GM21576 (cell line): ENCODE data around the gene AARS2.
"Not testable (repeated sequence)": the region's sequence is repeated elsewhere in the genome, so short reads cannot be mapped to it uniquely, and the experiment has no call there.

Experiments
- ATAC-seq: cut with Tn5 transposase; IDR thresholded peaks from one replicate; pipeline ENCODE4 v1.9.1; 2021; ENCODE audit warnings: mild to moderate bottlenecking, moderate library complexity; ENCODE audit not compliant: unreplicated experiment

AARS2 gene

DNA sequence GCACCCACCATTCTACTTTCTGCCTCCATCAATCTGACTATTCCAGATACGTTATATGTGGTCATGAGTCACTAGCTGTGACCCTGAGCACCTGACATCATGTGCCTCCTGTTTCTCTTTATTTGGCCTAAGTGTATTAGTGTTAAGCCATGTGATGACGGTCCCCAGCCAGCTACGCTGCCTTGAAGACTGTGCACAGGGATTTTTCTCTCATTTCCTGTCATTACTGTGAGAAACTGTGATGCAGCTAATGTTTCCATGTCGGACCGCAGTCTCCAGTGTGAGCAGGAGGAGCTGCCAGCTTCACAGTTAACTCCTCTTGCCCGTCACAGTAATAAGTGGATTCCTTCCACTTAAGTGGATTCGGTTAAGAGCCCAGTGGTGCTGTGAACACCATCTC, 19.4 kb upstream of the AARS2 start:
- no peak for ATAC-seq

DNA sequence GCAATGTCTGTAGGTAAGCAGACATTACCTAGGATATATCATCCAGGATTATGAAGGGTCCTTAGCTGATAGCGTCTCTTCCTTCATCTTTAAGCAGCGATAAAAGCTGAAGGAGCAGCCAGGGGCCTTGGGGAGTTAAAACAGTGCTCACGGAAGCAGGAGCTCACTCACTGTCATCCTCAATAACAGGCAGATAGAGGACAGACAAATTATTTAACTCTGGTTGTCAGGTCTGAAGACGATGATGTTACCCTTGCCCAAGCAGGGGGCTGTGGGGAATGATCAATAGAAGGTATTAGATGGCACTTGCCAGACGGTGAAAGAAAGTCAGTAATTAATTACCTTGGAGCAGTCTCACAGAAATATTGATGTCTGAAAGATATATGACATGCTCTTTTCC, 16.7 kb upstream of the AARS2 start:
- ATAC-seq: no peak

DNA sequence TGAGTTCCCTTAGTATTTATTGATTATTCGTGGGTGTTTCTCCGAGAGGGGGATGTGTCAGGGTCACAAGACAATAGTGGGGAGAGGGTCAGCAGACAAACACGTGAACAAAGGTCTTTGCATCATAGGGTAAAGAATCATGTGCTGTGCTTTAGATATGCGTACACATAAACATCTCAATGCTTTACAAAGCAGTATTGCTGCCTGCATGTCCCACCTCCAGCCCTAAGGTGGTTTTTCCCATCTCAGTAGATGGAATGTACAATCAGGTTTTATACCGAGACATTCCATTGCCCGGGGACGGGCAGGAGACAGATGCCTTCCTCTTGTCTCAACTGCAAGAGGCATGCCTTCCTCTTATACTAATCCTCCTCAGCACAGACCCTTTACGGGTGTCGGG, 15.1 kb upstream of the AARS2 start:
- ATAC-seq: not testable (repeated sequence)

DNA sequence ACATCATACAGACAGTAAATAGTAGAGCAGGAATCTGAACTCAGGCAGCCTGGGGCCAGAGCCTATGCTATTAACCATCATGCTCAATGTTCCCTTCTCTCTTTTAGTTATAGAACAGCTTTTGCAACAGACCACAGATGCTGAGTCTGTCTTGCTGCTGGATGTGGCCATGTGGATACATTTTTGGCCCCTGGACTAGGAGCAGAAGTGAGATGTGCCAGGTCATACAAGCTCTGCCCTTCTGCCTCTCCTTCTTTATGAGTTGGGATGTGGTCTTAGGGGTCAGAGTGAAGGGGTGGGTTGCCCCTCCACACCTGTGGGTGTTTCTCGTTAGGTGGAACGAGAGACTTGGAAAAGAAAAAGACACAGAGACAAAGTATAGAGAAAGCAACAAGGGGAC, 14.6 kb upstream of the AARS2 start:
- no peak for ATAC-seq

DNA sequence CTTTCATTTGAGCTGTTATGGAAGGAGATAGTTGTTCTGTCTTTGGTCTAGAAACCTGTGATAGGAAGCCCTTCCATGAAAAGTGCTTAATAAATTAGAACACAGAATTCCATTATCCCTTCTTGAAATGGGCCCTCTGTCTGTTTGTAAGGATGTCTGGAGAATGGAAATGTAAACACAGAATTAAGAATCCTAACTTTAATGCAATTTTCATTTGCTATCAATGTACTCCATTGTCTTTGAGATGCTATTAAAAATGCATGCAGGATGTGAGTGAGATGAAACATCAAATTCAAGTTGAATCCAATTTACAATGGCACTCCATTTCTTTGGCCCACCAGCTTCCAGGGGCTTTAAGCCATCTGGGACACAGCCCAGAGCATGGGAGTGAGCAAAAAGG, 13.9 kb upstream of the AARS2 start:
- ATAC-seq: no peak

DNA sequence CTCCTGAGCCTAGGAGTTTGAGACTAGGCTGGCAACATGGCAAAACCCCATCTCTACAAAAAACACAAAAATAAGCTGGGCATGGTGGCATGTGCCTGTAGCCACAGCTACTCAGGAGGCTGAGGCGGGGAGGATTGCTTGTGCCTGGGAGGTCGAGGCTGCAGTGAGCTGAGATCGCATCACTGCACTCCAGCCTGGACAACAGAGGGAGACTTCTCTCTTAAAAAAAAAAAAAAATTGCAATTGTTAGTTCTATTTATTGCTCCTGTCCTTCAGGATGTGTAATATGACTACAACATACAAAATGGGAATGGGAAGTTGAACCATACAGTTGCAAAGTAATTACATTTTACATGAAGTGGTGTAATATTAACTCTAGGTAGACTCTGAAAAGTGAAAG, 8.1 kb upstream of the AARS2 start:
- no peak for ATAC-seq

DNA sequence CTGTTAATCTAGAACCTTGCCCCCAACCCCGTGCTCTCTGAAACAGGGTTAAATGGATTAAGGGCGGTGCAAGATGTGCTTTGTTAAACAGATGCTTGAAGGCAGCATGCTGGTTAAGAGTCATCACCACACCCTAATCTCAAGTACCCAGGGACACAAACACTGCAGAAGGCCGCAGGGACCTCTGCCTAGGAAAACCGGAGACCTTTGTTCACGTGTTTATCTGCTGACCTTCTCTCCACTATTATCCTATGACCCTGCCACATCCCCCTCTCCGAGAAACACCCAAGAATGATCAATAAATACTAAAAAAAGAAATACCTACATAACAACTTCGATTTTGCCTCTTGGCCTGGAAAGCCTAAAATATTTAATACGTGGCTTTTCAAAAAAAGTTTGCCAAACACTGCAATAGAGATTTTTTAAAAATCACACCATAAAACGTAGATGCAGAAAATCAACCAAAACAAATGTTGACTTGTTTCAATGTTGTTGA, 4.0 kb upstream of the AARS2 start:
- not testable (repeated sequence) for ATAC-seq

DNA sequence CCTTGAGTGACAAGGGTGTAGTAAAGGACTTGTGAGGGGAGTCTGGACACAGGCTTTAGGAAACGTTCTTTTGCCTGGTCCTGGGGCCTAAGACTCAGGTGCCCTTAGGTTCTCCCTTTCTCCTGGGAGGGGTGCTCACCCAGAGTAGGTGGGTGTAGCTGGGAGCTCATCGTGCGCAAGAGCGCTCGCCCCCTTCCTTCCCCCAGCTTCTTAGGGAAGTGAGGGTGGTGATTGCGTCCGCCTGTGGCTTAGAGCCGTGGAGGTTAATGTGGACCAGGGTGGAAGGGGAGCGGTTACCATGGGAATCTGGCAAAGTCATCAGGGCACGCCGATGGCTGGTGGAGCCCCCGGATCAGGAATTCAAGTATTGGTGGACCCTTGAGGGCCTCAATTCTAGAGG, 3.3 kb upstream of the AARS2 start:
- no peak for ATAC-seq

DNA sequence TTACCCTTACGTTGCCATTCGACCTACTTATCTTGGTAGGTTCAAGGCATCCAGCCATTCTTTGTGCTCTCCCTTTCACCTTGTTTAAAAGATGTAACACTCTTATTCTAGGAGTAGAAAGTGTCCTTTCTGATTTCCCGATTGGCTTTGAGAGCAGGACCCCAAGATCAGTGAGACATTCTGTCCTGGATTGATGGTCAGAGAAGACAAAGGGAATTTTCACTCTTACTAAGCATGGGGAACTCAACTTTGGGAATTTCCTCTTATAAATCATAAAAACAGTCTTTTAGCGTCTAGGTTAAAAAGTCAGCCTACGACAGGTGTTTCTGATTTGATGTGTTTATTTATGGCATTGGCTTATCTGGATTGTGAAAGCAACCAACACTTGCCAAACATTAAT, 2.8 kb upstream of the AARS2 start:
- ATAC-seq: no peak

DNA sequence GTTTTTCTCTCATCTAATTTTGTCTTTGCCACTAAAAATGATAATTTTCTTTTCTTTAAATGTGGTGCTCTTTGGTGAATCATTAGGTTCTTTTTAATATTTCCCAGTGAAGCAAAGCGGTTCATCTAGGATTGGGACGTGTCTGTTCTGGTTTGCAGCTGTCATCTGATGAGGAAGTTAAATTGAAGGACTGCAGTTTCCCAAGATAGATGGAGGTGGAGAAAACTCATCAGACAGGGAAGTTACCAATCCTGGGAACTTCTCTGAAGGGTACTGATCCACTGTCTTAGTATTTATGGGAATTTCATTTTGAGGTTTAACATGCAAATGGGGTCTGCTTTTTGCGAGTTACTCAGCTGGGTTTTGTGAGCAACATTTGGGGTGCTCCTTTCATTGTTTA, 2.4 kb upstream of the AARS2 start:
- no peak for ATAC-seq

DNA sequence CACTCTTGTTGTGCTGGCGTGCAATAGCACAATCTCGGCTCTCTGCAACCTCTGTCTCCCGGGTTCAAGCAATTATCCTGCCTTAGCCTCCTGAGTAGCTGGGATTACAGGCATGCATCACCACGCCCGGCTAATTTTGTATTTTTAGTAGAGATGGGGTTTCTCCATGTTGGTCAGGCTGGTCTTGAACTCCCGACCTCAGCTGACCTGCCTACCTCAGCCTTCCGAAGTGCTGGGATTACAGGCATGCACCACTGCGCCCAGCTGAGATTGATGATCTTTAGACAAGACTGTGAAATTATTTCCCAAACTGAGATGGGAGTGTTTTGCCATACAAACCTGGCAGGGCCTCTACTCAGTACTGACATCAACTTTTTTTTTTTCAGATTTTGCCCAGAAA, 1.5 kb upstream of the AARS2 start:
- not testable (repeated sequence) for ATAC-seq

DNA sequence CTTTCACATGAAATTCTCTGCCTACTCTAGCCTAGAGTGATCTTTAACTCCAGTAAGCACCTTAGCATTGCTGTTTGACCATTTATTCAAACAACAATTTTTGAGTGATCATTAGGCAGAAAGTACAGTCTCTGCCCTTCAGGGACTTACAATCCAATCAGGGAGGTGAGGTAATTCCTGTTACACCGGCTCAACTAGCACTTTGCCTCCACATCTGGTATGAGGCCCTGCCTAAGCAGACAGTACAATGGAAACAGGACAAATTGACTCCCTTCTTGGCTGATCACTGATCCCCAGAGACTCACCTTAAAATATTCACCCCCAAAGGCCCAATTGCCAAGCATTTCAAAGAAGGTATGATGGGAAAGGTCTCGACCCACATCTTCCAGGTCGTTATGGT, 1.4 kb downstream of the AARS2 start:
- ATAC-seq: no peak

DNA sequence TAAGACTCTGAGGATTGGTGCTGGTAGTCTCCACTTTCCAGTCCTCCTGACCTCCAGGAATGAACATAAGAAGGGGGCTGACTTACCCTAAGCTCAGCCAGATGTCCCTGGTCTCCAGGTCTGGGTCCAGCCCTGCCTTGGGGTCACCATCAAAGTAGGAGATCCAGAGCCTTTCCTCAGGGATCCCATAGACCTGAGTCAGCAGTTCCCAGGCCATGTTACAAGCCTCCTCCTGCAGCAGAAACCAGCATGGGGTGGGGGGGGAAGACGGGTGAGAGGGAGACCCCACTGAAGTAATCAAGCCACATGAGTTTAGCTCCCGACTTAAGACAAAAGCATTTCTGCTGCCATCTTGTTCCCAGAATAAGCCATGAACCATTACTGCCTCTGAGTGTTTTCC, 1.8 kb downstream of the AARS2 start:
- no peak for ATAC-seq

DNA sequence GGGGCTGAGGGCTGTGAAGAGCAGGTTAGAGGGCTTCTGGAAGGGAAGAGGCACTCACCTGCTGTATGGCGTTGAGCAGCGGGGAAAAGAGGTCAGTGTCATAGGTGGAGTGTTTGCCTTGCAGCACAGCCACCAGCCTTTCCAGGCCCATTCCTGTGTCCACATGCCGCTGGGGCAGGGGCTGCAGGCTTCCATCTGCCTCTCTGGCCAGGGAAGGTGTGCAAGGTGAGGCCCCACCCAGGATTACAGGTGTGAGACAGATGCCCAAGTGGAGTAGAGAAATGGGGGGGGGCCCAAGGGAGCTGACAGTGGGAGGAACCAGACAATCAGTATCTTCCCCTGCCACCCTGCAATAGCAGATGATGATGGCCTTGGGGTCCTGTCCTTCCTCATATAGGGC, 2.9 kb downstream of the AARS2 start:
- no peak for ATAC-seq

DNA sequence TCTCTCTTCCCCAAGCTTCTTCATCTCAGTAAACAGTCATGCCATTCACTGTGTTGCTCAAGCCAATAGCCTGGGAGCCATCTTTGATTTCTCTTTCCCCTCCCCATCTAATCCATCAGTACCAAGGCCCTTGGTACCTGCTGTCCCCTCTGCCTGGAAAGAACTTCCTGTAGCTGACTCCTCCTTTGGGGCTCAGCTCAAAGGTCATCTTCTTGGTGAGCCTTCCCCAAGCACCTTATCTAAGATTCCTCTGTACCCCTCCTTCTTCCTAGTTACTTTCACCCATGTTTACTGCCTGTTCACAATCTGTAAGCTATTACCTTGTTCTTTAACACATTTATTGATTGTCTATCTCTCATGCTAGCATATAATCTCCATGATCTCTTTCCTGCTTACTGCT, 3.5 kb downstream of the AARS2 start:
- ATAC-seq: no peak

DNA sequence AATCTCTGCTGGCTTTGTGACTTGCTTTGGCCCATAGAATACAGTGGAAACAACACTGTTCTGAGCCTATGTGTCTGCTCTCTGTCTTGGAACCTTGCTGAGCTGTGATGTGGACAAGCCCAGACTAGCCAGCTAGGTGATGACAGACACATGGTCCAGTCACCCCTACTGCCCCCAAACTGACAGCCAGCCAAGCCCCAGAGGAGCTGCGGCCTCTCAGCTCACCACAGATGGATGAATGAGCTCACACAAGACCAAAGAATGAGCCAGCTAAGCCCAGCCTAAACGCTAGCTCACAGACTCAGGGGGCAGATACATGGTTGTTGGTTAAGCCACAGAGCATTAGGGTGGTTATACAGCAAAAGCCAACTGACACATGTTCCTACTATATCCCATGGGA, 4.1 kb downstream of the AARS2 start:
- no peak for ATAC-seq

DNA sequence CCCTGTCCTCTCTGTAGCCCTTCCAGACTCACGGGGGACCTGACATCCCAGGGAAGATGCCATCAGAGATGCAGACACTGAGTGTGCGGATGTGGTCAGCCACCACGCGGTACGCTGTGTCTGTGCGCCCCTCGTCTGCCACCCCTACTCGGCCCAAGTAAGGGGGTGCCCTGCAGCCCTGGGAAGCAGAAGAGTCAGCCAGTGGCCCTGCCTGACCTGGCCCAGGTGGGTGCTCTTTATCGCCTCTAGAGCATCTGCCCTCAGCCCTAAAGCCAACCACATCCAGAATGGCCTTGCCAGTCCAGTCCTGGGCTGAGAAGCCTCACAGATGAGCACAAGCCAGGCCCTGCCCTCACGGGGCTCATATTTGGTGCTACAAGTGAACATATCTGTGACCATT, 5.9 kb downstream of the AARS2 start:
- no peak for ATAC-seq

DNA sequence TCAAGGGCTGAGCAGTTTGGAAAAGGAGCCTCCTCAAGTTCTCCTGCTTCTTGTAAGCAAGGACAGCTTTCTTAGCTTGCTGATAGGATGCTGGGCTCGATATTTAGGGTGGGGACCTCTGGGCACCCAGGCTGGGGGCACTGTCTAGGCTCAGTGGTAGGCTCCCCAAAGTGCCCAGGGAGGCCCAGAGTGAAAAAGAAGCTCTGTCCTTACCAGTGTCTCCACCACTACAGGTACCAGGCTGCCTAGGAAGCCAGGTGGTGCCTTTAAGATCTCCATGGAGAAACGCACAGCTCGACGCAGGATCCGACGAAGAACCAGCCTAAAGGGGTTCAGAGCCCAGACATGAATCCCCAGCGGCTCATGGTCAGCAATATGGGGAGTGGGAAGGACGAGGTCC, 6.4 kb downstream of the AARS2 start:
- ATAC-seq: no peak

DNA sequence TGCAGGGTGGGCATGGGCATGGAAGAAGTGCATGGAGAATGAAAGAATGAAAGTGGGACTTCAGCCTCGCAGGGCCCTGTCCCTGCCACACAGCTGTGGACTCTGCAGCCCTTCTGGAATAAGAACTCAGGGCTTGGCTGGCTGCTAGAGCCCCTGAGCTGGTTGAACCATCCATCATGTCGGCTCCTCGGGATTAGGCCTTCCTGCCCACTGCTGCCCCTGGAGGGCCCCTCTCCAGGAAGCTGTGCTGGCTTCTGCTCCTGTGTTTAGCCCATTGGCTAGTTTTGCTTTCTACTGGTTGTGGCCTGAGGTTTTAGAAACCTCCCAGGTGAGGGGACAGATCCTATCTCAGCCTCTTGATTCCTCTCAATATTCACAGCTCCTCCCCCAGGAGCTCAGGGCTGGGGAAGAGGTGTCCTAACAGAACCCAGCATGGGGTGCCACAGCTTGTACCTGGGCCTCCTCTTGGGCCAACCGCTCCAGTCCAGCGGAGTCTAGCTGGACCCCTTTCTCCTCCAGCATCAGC, 7.9 kb downstream of the AARS2 start:
- no peak for ATAC-seq

DNA sequence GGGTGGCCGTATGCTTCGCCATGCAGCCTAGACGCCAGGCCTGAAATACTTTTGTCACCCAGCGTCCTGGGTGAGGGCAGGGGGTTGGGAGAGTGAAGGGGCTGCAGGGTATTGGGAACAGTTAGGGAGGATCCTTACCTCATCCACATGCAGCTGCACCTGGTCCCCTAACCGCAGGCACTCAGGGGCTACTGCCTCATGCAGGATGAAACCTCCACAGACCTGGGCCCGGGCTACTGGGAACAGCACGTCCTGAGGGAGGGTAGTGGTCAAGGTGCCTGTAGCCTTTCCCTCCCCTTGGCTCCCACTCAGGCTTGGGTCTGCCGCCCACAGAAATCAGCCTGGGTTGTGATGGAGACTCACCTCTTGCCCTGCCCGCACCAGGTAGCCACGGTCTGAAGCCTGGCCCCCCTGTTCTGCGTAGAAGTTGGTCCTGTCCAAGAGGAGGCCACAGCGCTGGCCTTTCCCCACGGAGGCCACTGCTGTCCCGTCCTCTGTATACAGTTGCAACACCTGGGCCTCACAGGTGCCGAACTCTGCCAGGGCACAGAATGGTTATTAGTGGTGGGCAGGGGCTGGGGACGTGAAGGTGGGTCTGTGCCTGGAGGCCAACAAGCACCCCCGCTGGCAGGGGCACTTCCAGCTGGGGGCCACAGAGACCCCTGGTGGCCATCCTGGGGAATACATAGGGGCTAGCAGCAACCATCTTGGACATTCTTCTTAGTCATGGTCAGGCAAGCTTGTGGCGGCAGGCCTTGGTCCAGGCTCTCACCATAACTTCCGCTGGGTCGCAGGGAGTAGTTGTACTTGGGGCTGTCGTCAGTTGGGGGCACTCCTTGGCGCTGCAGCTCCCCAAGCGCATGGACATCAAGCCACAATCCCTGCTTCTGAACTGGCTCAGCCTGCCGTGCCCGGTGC, 8.6 kb downstream of the AARS2 start:
- ATAC-seq: no peak

DNA sequence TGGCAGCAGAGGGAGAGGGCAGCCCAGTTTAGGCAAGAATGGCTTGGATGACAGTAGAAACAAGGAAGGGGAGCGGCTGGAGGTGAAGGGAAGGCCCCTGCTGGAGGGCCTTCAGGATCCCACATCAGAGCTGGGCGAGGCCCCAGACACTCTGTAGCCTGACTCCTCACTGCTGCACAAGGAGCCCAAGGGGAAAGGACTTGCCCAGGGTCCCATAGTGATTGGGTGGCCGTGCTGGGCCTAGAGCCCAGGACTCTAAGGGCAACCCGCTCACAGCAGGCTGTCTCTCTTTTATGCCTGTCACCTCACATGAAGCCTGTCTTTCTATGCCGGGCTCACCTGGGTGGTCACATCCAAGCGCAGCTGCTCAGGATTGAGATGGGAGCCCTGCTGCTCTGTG, 9.3 kb downstream of the AARS2 start:
- no peak for ATAC-seq

DNA sequence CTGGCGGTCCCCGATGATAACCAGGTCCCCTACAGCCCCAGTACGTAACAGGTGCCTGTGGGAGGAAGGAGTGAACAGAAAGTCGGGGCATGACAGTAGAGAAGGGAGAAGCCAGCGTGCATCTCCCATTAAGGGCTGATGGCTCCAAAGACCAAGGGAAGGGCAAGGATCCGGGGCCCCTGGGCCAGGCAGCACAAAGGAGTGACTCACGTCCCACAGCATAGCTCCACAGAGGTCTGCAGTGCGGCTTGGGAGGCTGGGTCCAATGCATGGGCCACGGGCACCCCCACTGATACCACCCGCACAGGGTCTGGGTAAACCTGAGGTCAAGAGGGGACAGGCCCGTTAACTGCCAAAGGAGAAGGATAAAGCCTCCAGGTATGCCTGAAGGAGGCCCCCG, 10.3 kb downstream of the AARS2 start:
- no peak for ATAC-seq
